Measurements from ENCODE around the gene HPSE2. TPM values are rescaled to one million over a fixed set of nuclear protein-coding genes. Genes with fewer than 3 reads are reported as not detected.
"Not testable (repeated sequence)": the region's sequence is repeated elsewhere in the genome, so short reads cannot be mapped to it uniquely, and the experiment has no call there.

The HPSE2 gene
- total and polyA plus RNA-seq, 7 experiments from 2014 or later = not detected

DNA sequence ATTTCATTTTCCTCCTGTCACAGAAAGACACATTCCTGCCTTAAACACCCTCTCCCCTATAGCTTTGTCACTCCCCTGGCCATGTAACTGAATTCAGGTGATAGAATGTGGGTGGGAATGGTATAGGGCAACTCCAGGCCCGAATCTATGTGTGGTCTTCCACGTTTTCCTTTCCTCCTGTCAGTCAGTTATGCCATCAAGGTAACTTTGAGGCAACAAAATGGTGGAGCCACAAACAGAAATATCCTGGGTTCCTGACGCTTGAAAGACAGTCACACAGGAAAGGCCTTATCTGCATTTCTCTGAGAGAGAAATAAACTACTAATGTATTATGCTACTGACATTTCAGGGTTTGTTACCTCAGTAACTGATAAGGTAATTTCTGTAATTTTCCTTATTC lies 326.8 kb downstream of the HPSE2 start:
- Histone ChIP-seq H3K9me3 (ENCODE audit: control insufficient read depth in 2 of 3, low read length in 3 of 3) (no peaks in the 10 kb centered on the region), H3K27me3 (ENCODE audit: control insufficient read depth in 2 of 2, insufficient read depth in 2 of 2, low read length in 2 of 2) (no peaks in the 10 kb centered on the region), H3K4me3 (ENCODE audit: low read length) (no peak overlapping the region), H3K27ac (ENCODE audit: low read depth, low read length) (no peak overlapping the region), H3K36me3 (ENCODE audit: control insufficient read depth in 2 of 3, insufficient read depth in 3 of 3, low read length in 3 of 3) (no peaks in the 10 kb centered on the region), H3K4me1 (ENCODE audit: control insufficient read depth in 2 of 2, insufficient read depth in 2 of 2, low read length in 2 of 2) (no peaks in the 10 kb centered on the region)
- H3K27me3 Mint-ChIP-seq = peaks cover 0 to 6% (median 0%) of the 10 kb centered on the region in 5 donors
- H3K9me3 Mint-ChIP-seq = peaks cover 0 to 10% (median 0%) of the 10 kb centered on the region in 11 donors
- DNase-seq (no peak), ATAC-seq (no peak)
- H3K36me3 Mint-ChIP-seq = no peaks in the 10 kb centered on the region
- H3K27ac Mint-ChIP-seq = no peak overlapping the region
- H3K4me3 Mint-ChIP-seq = no peak overlapping the region
- intact Hi-C loops (cut with micrococcal nuclease) = no loop called here
- no peaks in the 10 kb centered on the region for H3K4me1 Mint-ChIP-seq
- CTCF ChIA-PET = no interaction called here
- POLR2A ChIA-PET = no interaction called here

DNA sequence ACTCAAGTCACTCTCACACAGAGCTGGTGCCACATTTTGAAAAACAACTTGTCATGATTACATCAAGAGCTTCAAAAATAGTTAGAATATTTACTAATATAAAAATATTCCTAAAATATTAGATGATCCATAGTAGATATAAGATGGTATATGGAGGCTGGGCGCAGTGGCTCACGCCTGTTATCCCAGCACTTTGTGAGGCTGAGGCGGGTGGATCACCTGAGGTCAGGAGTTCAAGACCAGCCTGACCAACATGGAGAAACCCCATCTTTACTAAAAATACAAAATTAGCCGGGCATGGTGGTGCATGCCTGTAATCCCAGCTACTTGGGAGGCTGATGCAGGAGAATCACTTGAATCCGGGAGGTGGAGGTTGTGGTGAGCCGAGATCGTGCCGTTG lies 327.4 kb downstream of the HPSE2 start:
- DNase-seq; H3K36me3 Mint-ChIP-seq; H3K4me1 ChIP-seq (ENCODE audit: control insufficient read depth in 2 of 2, insufficient read depth in 2 of 2, low read length in 2 of 2); H3K4me1 Mint-ChIP-seq; H3K36me3 ChIP-seq (ENCODE audit: control insufficient read depth in 2 of 3, insufficient read depth in 3 of 3, low read length in 3 of 3); POLR2A ChIA-PET; ATAC-seq; intact Hi-C loops (cut with micrococcal nuclease); H3K27me3 Mint-ChIP-seq; H3K9me3 ChIP-seq (ENCODE audit: control insufficient read depth in 2 of 3, low read length in 3 of 3); H3K27ac Mint-ChIP-seq; H3K9me3 Mint-ChIP-seq; H3K4me3 ChIP-seq (ENCODE audit: low read length); H3K27me3 ChIP-seq (ENCODE audit: control insufficient read depth in 2 of 2, insufficient read depth in 2 of 2, low read length in 2 of 2); CTCF ChIA-PET; H3K27ac ChIP-seq (ENCODE audit: low read depth, low read length); H3K4me3 Mint-ChIP-seq: not testable (repeated sequence)

DNA sequence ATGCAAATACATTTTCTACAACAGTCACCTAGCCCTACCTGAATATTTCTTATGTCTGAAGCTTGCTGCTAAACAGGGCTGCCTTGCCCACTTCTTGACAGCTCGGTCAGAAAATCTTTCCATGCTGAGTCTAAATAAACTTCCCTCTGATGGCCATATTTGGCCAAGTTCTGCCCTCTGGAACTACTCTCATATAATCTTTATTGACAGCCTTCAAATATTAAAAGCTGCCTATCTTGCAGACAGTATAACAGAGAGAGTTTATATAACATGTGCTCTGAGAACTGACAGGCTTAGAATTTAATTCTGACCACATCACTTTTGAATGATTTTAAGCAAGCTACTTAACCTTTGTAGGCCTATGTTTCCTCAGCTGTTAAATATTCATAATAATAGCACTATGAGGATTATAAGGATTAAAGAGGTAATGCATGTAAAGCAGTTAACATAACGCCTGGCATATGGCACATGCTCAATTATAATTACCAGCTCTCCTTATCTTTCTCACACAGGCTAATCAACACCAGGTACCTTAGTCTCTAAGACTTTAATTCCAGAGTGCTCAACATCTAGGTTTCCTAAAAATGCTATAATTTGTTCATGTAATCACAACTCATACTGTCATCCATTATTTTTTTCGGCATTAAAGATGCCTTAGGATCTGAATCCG lies 334.1 kb downstream of the HPSE2 start:
- DNase-seq = no peak
- no peaks in the 10 kb centered on the region for H3K4me1 Mint-ChIP-seq
- no peak overlapping the region for H3K27ac Mint-ChIP-seq
- CTCF ChIA-PET = no interaction called here
- intact Hi-C loops (cut with micrococcal nuclease) = no loop called here
- no peak overlapping the region for H3K27ac ChIP-seq (ENCODE audit: low read depth, low read length)
- H3K9me3 Mint-ChIP-seq = peaks cover 0 to 6% (median 0%) of the 10 kb centered on the region in 11 donors
- H3K4me1 ChIP-seq (ENCODE audit: control insufficient read depth in 2 of 2, insufficient read depth in 2 of 2, low read length in 2 of 2) = no peaks in the 10 kb centered on the region
- ATAC-seq = no peak
- H3K27me3 ChIP-seq (ENCODE audit: control insufficient read depth in 2 of 2, insufficient read depth in 2 of 2, low read length in 2 of 2) = no peaks in the 10 kb centered on the region
- peaks cover 0 to 9% (median 0%) of the 10 kb centered on the region in 5 donors for H3K27me3 Mint-ChIP-seq
- H3K9me3 ChIP-seq (ENCODE audit: control insufficient read depth in 2 of 3, low read length in 3 of 3) = no peaks in the 10 kb centered on the region
- POLR2A ChIA-PET = no interaction called here
- no peaks in the 10 kb centered on the region for H3K36me3 ChIP-seq (ENCODE audit: control insufficient read depth in 2 of 3, insufficient read depth in 3 of 3, low read length in 3 of 3)
- no peaks in the 10 kb centered on the region for H3K36me3 Mint-ChIP-seq
- no peak overlapping the region for H3K4me3 ChIP-seq (ENCODE audit: low read length)
- H3K4me3 Mint-ChIP-seq = no peak overlapping the region

DNA sequence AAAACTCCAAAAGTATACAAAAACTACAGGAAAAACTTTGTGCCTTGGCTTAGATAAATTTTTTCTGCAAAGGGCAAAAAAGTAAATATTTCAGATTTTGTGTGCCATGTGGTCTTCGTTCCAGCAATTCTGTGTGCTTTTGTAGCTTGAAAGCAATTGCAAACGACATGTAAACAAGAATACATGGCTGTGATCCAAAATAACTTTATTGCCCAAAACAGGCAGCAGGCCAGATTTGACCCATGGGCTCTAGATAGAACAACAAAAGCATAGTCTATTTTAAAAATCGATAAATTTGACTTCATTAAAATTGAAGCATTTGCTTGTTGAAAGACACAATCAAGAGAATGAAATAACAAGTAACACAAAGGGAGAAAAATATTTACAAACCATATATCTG lies 336.6 kb downstream of the HPSE2 start:
- Histone ChIP-seq H3K4me1 (ENCODE audit: control insufficient read depth in 2 of 2, insufficient read depth in 2 of 2, low read length in 2 of 2) (no peaks in the 10 kb centered on the region), H3K27ac (ENCODE audit: low read depth, low read length) (no peak overlapping the region), H3K9me3 (ENCODE audit: control insufficient read depth in 2 of 3, low read length in 3 of 3) (no peaks in the 10 kb centered on the region), H3K36me3 (ENCODE audit: control insufficient read depth in 2 of 3, insufficient read depth in 3 of 3, low read length in 3 of 3) (no peaks in the 10 kb centered on the region), H3K4me3 (ENCODE audit: low read length) (no peak overlapping the region), H3K27me3 (ENCODE audit: control insufficient read depth in 2 of 2, insufficient read depth in 2 of 2, low read length in 2 of 2) (no peaks in the 10 kb centered on the region)
- CTCF ChIA-PET = no interaction called here
- Mint-ChIP-seq H3K4me1 (no peaks in the 10 kb centered on the region), H3K9me3 (peaks cover 0 to 15% (median 3%) of the 10 kb centered on the region in 11 donors), H3K27me3 (peaks cover 0 to 8% (median 0%) of the 10 kb centered on the region in 5 donors), H3K4me3 (no peak overlapping the region), H3K36me3 (no peaks in the 10 kb centered on the region), H3K27ac (no peak overlapping the region)
- no peak for ATAC-seq
- POLR2A ChIA-PET = no interaction called here
- intact Hi-C loops (cut with micrococcal nuclease) = no loop called here
- DNase-seq = no peak

DNA sequence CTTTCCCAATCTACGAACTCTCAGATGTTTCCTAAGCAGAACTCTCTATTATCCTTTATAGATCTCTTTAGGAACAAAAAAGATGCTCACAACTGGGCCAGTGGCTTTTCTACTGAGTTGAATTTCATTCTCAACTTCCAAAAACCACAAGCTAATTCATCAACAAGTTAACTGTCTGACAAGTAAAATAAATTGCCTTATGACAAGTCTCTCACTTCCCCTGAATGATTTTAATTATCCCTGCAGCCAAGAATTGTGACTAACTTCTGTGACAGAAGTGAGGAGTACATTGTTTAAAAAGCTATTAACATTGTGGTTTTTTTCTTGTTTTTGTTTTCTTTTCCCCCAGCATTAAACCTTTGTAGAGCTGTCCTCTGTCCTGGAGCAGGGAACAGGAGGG lies 343.1 kb downstream of the HPSE2 start:
- H3K9me3 ChIP-seq (ENCODE audit: control insufficient read depth in 2 of 3, low read length in 3 of 3) = no peaks in the 10 kb centered on the region
- no peaks in the 10 kb centered on the region for H3K4me1 Mint-ChIP-seq
- no peak for ATAC-seq
- no peak overlapping the region for H3K27ac ChIP-seq (ENCODE audit: low read depth, low read length)
- H3K4me1 ChIP-seq (ENCODE audit: control insufficient read depth in 2 of 2, insufficient read depth in 2 of 2, low read length in 2 of 2) = no peaks in the 10 kb centered on the region
- intact Hi-C loops (cut with micrococcal nuclease) = no loop called here
- DNase-seq = no peak
- H3K27me3 Mint-ChIP-seq = peaks cover 0 to 6% (median 0%) of the 10 kb centered on the region in 5 donors
- no peak overlapping the region for H3K27ac Mint-ChIP-seq
- H3K4me3 Mint-ChIP-seq = no peak overlapping the region
- H3K4me3 ChIP-seq (ENCODE audit: low read length) = no peak overlapping the region
- ChIA-PET POLR2A (no interaction called here), CTCF (no interaction called here)
- peaks cover 0 to 14% (median 3%) of the 10 kb centered on the region in 11 donors for H3K9me3 Mint-ChIP-seq
- H3K36me3 ChIP-seq (ENCODE audit: control insufficient read depth in 2 of 3, insufficient read depth in 3 of 3, low read length in 3 of 3) = no peaks in the 10 kb centered on the region
- no peaks in the 10 kb centered on the region for H3K36me3 Mint-ChIP-seq
- no peaks in the 10 kb centered on the region for H3K27me3 ChIP-seq (ENCODE audit: control insufficient read depth in 2 of 2, insufficient read depth in 2 of 2, low read length in 2 of 2)

DNA sequence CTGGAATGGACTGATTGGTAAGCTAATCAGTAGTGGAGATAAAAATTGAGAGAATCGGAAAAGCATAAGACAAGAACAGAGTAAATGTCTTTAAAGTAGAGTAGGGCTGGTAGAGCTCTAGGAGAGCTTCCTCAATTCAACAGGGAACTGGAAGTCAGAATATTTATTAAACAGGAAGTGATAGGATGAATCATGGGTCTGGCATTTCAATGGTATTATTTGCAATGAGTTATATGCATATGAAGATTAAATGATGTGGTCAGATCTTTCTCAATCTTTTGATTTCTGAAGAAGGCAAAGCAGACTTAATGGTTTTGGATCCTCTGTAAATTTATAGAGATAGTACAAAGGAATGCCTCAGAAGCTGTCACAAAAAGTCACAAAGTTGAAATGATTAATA lies 349.0 kb downstream of the HPSE2 start:
- no peak overlapping the region for H3K27ac Mint-ChIP-seq
- no peak overlapping the region for H3K27ac ChIP-seq (ENCODE audit: low read depth, low read length)
- H3K4me3 Mint-ChIP-seq = no peak overlapping the region
- H3K4me1 ChIP-seq (ENCODE audit: control insufficient read depth in 2 of 2, insufficient read depth in 2 of 2, low read length in 2 of 2) = no peaks in the 10 kb centered on the region
- H3K4me1 Mint-ChIP-seq = no peaks in the 10 kb centered on the region
- no peaks in the 10 kb centered on the region for H3K9me3 ChIP-seq (ENCODE audit: control insufficient read depth in 2 of 3, low read length in 3 of 3)
- H3K9me3 Mint-ChIP-seq = peaks cover 0 to 6% (median 0%) of the 10 kb centered on the region in 11 donors
- H3K4me3 ChIP-seq (ENCODE audit: low read length) = no peak overlapping the region
- no peak for DNase-seq
- H3K27me3 Mint-ChIP-seq = peaks cover 0 to 5% (median 0%) of the 10 kb centered on the region in 5 donors
- H3K36me3 Mint-ChIP-seq = no peaks in the 10 kb centered on the region
- intact Hi-C loops (cut with micrococcal nuclease) = no loop called here
- no peaks in the 10 kb centered on the region for H3K36me3 ChIP-seq (ENCODE audit: control insufficient read depth in 2 of 3, insufficient read depth in 3 of 3, low read length in 3 of 3)
- ChIA-PET POLR2A (no interaction called here), CTCF (no interaction called here)
- no peaks in the 10 kb centered on the region for H3K27me3 ChIP-seq (ENCODE audit: control insufficient read depth in 2 of 2, insufficient read depth in 2 of 2, low read length in 2 of 2)
- ATAC-seq = peak; percentile 50

DNA sequence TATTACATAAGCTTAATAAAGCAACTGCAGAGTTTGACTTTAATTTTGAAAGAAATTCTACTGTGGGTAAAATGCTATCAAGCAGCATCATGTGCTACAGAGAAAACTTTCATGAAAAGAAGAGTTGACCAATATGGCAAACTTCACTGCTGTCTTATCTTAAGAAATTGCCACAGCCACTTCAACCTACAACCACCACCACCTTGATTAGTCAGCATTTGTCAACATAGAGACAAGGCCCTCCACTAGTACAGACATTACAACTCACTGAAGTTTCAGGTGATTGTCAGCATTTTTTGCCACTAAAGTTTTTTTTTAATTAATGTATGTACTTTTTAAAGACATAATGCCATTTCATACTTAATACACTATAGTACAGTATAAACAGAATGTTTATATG lies 350.3 kb downstream of the HPSE2 start:
- no peaks in the 10 kb centered on the region for H3K4me1 Mint-ChIP-seq
- no peak overlapping the region for H3K4me3 Mint-ChIP-seq
- ChIA-PET POLR2A (no interaction called here), CTCF (no interaction called here)
- Histone ChIP-seq H3K4me3 (ENCODE audit: low read length) (no peak overlapping the region), H3K9me3 (ENCODE audit: control insufficient read depth in 2 of 3, low read length in 3 of 3) (no peaks in the 10 kb centered on the region), H3K27ac (ENCODE audit: low read depth, low read length) (no peak overlapping the region), H3K36me3 (ENCODE audit: control insufficient read depth in 2 of 3, insufficient read depth in 3 of 3, low read length in 3 of 3) (no peaks in the 10 kb centered on the region), H3K27me3 (ENCODE audit: control insufficient read depth in 2 of 2, insufficient read depth in 2 of 2, low read length in 2 of 2) (no peaks in the 10 kb centered on the region), H3K4me1 (ENCODE audit: control insufficient read depth in 2 of 2, insufficient read depth in 2 of 2, low read length in 2 of 2) (no peaks in the 10 kb centered on the region)
- H3K36me3 Mint-ChIP-seq = no peaks in the 10 kb centered on the region
- H3K27ac Mint-ChIP-seq = no peak overlapping the region
- H3K9me3 Mint-ChIP-seq = peaks cover 0 to 6% (median 0%) of the 10 kb centered on the region in 11 donors
- peaks cover 0 to 6% (median 0%) of the 10 kb centered on the region in 5 donors for H3K27me3 Mint-ChIP-seq
- DNase-seq (no peak), ATAC-seq (no peak)
- intact Hi-C loops (cut with micrococcal nuclease) = no loop called here
